Muscle layer of duodenum (tissue), 2 donors: ENCODE data around the gene DUSP8.

Experiments
- H3K27ac ChIP-seq: one replicate; pipeline ENCODE4 v1.7.0; 2013; ENCODE audit warnings: mild to moderate bottlenecking, low read length
- H3K27me3 ChIP-seq: one replicate; pipeline ENCODE4 v1.7.0; 2013; ENCODE audit warnings: low read depth, mild to moderate bottlenecking, control low read depth, low read length
- H3K36me3 ChIP-seq, 2 donors: one replicate each; pipeline ENCODE4 v1.7.0; 2013; ENCODE audit warnings: low read length in 2 of 2, control low read depth in 1 of 2, mild to moderate bottlenecking in 1 of 2; ENCODE audit not compliant: insufficient read depth in 2 of 2, control insufficient read depth in 1 of 2
- H3K4me1 ChIP-seq, 2 donors: one replicate each; pipeline ENCODE4 v1.7.0; 2013; ENCODE audit warnings: low read length in 2 of 2, mild to moderate bottlenecking in 2 of 2, control low read depth in 1 of 2, moderate library complexity in 1 of 2; ENCODE audit not compliant: insufficient read depth in 2 of 2, control insufficient read depth in 1 of 2
- H3K4me3 ChIP-seq, 2 donors: one replicate each; pipeline ENCODE4 v1.7.0; 2013; ENCODE audit warnings: low read length in 2 of 2, low read depth in 1 of 2, mild to moderate bottlenecking in 1 of 2
- H3K9me3 ChIP-seq, 2 donors: one replicate each; pipeline ENCODE4 v1.7.0; 2013; ENCODE audit warnings: low read length in 2 of 2, control low read depth in 1 of 2, mild to moderate bottlenecking in 1 of 2; ENCODE audit not compliant: control insufficient read depth in 1 of 2
- donor health status: healthy.

DUSP8 gene

DNA sequence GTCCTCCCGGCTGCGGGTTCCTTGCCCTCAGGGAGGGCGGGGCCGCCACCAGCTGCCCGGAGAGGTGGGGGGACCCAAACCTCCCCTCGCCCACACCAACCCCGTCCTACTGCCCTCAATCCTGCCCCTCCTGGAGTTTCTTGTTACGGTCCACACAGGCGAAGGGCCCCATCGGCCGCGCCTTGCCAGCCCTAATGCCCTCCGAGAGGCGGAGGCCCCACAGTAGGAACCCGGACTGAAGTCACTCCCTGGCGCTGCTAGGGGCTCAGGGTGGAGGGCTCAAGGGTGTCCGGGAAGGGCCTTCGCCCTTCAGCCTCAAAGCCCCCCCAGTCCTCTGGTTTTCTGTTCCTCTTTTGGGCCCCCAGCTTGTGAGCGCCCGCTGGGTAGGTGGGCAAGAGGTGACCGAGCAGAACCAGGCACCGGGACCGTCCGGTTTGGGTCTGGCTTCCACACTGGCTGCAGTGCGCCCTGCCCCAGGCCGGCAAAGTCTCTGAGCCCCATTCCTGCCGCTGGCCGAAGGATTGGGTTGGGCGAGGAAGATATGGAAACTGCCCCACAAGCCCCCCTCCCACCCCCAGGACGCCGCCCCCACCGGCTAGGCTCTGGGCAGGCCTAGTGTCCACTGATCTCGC is 24.5 kb downstream of the DUSP8 start:
- Histone ChIP-seq H3K27ac (no peak overlapping the region), H3K27me3 (peaks cover 5% of the 10 kb centered on the region), H3K9me3 (no peaks in the 10 kb centered on the region), H3K4me1 (peaks cover 0 to 28% of the 10 kb centered on the region in 2 donors), H3K4me3 (peak overlapping the region in 1 of 2 donors; percentile 58), H3K36me3 (no peaks in the 10 kb centered on the region)

DNA sequence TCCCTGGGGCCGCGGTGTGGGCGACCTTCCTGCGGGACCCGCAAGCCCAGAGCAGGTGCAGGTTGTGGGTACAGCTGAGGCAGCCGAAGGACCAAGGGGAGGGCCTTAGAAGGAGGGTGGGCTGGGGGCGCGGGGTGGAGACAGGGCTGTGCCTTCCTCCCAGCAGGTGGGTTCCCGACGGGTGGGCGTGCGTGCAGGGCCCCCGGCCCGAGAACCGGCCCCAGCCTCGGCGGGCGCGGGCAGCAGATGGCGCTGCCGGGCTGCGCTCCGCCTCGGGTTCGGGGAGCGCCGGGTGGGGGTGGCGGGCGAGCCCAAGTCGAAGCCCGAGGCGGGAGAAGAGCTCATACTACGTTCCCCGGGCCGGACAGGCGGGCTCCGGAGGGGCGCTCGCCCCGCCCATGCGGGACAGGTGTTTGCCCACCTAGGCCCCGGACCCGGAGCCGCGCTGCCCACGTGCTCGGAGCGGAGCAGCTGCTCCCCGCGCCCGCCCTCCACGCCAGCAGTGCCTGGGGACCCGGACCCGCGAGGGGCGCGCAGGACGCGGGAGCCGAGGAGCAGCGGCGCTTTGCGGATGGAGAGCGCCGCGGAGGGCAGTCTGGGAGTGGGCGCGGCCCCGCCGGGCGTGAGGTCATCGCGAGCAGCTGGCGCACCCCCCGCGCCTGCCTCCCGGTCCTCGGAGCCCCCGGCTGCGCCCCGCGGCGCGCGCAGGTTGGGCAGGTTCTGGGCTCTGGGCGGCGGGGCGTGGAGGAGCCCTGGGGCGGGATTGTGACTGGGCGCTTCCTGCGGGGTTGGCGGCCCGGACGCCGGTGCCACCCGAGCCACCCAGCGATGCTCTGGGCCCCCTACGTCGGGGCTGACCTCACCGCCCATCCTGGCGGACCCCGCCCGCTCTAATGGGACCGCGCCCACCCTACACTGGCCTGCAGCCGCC is 25.3 kb downstream of the DUSP8 start:
- H3K4me3 ChIP-seq = peak overlapping the region in 1 of 2 donors; percentile 58
- peaks cover 0 to 25% of the 10 kb centered on the region in 2 donors for H3K4me1 ChIP-seq
- H3K36me3 ChIP-seq = no peaks in the 10 kb centered on the region
- H3K27me3 ChIP-seq = peaks cover 5% of the 10 kb centered on the region
- H3K9me3 ChIP-seq = no peaks in the 10 kb centered on the region
- H3K27ac ChIP-seq = no peak overlapping the region

DNA sequence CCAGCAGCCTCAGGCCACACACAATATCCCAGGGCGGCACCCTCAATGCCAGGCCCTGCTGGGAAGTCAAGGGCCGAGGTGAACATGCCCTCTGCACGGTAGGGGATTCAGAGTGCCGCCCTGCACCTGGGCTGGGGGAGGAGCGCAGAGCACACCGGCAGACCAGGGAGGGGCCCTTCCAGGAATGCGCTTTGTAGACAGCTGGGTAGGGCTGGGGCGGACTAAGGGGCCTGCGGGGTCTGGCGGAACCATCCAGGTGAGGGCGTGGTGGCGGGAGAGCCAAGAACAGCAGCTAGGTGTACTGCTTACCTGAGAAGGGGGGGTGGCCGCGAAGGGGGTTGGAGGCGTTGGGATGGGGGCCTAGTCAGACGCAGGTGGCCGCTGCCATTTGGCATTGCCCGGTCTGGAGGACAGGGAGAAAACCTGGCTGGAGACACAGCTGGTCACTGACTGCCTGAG is 26.0 kb downstream of the DUSP8 start:
- Histone ChIP-seq H3K9me3 (no peaks in the 10 kb centered on the region), H3K27ac (no peak overlapping the region), H3K4me3 (no peak overlapping the region), H3K27me3 (peaks cover 5% of the 10 kb centered on the region), H3K4me1 (peaks cover 0 to 25% of the 10 kb centered on the region in 2 donors), H3K36me3 (no peaks in the 10 kb centered on the region)

DNA sequence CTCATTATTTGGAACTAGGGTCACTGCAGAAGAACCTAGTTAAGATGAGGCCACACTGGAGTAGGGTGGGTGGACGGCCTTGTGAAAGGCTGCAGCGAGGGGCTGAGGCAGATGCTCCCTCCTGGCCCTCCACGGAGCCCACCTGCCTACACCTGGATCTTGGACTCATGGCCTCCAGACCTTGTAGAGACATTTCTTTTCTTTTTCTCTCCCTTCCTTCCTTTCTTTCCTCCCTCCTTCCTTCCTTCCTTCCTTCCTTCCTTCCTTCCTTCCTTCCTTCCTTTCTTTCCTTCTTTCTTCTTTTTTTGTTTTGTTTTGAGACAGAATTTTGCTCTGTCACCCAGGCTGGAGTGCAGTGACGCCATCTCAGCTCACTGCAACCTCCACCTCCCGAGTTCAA is 26.6 kb downstream of the DUSP8 start:
- Histone ChIP-seq H3K4me1 (peaks cover 0 to 25% of the 10 kb centered on the region in 2 donors), H3K4me3 (no peak overlapping the region), H3K36me3 (no peaks in the 10 kb centered on the region), H3K27me3 (peaks cover 5% of the 10 kb centered on the region), H3K27ac (no peak overlapping the region), H3K9me3 (no peaks in the 10 kb centered on the region)

DNA sequence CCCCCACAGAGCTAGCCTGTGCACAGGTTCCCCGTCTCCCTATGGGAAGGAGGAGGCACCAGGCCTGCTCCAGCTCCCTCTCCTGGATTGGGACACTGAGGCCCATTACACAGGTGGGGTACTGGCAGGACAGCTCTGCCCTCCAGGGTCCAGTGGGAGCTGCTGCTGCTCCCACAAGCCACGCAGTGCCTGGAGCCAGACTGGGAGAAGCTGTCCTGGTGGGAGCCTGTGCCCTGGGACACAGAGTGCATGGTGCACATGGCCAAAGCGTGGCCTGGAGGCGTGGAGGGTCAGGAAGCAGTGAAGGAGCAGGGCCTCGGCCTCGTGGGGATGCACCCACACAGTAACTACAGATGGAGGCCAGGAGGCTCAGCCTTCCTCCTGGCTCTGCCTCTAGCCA is 27.5 kb downstream of the DUSP8 start:
- H3K4me1 ChIP-seq = peaks cover 0 to 25% of the 10 kb centered on the region in 2 donors
- no peaks in the 10 kb centered on the region for H3K36me3 ChIP-seq
- peaks cover 5% of the 10 kb centered on the region for H3K27me3 ChIP-seq
- no peak overlapping the region for H3K4me3 ChIP-seq
- no peak overlapping the region for H3K27ac ChIP-seq
- H3K9me3 ChIP-seq = no peaks in the 10 kb centered on the region

DNA sequence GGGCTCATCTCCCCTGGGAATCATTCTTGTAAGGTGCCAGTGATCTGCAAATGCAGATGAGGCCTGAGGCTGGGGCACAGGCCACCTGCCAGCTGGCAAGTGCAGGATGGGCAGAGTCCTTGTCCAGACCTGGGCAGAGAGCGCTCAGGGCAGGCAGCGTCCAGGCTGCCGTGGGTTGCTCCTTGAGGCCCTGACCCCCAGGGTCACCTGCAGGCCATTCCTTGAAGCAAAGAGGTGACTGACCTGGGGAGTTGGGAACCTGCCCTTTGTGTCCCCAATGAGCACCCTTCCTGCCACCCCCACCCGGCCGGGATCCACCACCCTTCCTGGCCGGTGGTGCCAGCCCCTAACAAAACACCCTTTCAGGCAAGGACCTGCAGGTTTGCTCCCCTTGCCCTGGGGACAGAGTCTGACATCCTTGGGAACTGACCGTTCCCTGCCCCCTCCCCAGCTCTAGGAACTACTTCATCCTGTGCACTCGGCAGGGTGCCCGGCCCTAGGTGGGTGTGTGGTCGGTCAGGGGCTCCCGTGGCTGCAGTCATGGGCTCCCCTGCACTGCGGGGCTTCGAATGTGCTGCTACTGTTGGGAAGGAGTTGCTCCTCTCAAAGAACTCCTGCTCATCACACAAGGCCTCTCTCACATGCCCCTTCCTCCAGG is 28.3 kb downstream of the DUSP8 start:
- Histone ChIP-seq H3K27me3 (peaks cover 5% of the 10 kb centered on the region), H3K27ac (no peak overlapping the region), H3K9me3 (no peaks in the 10 kb centered on the region), H3K36me3 (no peaks in the 10 kb centered on the region), H3K4me1 (peaks cover 0 to 24% of the 10 kb centered on the region in 2 donors), H3K4me3 (no peak overlapping the region)

DNA sequence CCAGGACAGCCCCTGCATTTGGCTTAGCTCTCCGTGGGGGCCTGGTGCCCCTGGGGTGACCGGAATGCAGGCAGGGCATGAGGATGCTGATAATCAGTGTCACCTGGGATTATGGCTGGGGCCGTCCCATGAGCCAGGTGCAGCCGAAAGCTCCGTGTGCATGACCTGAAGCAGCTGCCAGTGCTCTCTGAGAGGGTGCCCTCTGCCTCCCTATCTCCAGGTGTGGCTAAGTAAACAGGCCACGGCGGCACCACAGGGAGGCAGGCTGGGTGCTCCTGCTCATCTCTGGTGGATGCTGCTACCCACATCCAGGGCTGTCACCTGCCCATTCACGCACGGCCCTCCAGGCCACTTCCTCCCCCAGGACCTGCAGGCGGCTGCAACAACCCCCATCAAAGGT is 29.8 kb downstream of the DUSP8 start:
- H3K27me3 ChIP-seq = peaks cover under 1% of the 10 kb centered on the region
- H3K27ac ChIP-seq = no peak overlapping the region
- no peak overlapping the region for H3K4me3 ChIP-seq
- no peaks in the 10 kb centered on the region for H3K36me3 ChIP-seq
- H3K9me3 ChIP-seq = no peaks in the 10 kb centered on the region
- H3K4me1 ChIP-seq = peaks cover 0 to 13% of the 10 kb centered on the region in 2 donors

DNA sequence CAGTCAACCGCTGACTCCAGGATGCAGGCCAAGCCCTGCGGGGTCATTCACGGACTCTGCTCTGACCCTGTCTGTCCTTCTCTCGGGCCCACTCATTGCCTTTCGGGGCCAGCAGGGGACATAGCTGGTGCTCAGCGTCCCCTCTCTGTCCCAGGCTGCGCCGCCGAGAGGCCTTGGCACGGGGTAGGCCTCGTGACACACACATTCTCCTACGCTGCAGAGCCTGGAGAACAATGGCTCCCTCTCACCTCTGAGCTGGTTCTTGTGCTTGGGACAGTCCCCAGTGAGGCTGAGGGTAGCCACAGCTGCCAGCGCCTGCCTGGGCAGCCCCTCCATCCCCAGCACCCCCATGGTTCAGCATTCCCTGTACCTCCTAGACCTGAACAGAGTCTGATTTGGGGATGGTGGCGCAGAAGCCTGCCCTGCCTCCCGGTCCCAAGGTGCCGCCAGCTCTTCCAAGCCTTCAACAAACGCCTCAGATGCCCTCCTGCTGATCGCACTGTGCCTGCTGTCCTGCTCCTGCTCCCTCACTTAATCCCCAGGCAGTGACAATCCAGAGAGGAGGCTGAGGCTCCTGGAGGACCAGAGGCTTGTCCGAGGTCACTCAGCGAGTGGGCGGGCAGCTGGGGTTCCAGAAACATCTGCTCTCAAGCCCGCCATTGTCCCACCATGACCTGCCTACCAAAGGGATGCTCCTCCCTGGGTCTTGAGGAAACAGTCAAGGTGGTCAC is 30.4 kb downstream of the DUSP8 start:
- no peaks in the 10 kb centered on the region for H3K27me3 ChIP-seq
- H3K4me1 ChIP-seq = peaks cover 0 to 7% of the 10 kb centered on the region in 2 donors
- H3K36me3 ChIP-seq = no peaks in the 10 kb centered on the region
- no peak overlapping the region for H3K27ac ChIP-seq
- no peak overlapping the region for H3K4me3 ChIP-seq
- no peaks in the 10 kb centered on the region for H3K9me3 ChIP-seq

DNA sequence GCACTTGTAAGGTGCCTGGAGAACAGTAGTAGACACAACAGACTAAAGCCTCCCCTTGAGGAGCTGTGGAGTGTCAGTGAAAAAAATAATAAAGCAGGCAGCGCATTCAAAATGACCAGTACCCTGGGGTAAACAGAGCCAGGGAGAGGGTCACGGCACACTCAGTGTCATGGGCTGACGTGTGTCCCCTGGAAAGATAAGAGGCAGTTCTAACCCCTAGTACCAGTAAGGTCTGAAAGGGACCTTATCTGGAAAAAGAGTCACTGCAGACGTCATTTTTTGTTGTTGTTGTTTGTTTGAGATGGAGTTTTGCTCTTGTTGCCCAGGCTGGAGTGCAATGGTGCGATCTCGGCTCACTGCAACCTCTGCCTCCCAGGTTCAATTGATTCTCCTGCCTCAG is 32.0 kb downstream of the DUSP8 start:
- H3K27ac ChIP-seq = no peak overlapping the region
- H3K36me3 ChIP-seq = peaks cover 0 to 6% of the 10 kb centered on the region in 2 donors
- no peaks in the 10 kb centered on the region for H3K9me3 ChIP-seq
- H3K4me3 ChIP-seq = no peak overlapping the region
- H3K4me1 ChIP-seq = peaks cover 0 to 4% of the 10 kb centered on the region in 2 donors
- H3K27me3 ChIP-seq = no peaks in the 10 kb centered on the region

DNA sequence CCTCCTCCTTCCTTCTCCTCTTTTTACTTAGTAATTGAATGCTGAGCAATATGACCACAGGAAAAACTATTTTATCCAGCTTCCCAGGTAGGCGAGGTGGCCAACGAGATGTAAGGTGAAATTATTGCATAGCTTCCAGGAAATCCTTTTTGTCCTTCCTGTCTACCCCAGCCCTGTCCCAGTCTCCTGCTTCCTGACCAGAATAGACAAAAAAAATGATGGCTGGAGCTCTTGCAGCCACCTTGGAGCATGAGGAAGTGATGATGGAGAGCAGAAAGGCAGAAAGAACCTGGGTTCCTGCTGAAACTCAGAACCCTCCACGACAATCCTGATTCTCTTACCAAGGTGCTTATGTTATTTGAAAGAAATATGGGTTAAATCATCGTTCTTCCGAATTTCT is 33.9 kb downstream of the DUSP8 start:
- H3K4me3 ChIP-seq = no peak overlapping the region
- no peaks in the 10 kb centered on the region for H3K27me3 ChIP-seq
- no peak overlapping the region for H3K27ac ChIP-seq
- H3K9me3 ChIP-seq = no peaks in the 10 kb centered on the region
- H3K36me3 ChIP-seq = peaks cover 6 to 7% of the 10 kb centered on the region in 2 donors
- peaks cover 0 to 22% of the 10 kb centered on the region in 2 donors for H3K4me1 ChIP-seq
